Aorta (tissue), 5 donors: ENCODE results near the gene PRDX2. TPM values are rescaled to one million over a fixed set of nuclear protein-coding genes. Genes with fewer than 3 reads are reported as not detected.

Source experiments
- ATAC-seq: fragments of 200-7000 bp; cut with Tn5 transposase; one replicate; pipeline ENCODE4 v1.9.1; 2022; ENCODE audit warnings: moderate library complexity; ENCODE audit not compliant: low FRiP score
- DNase-seq, 2 donors: peaks; one replicate each; pipeline ENCODE4 v3.0.0-alpha.2; 2020
- H3K27ac ChIP-seq, 2 donors: one replicate each; pipeline ENCODE4 v1.5.1; 2013; ENCODE audit warnings: low read length in 2 of 2, mild to moderate bottlenecking in 2 of 2, moderate library complexity in 2 of 2, control low read depth in 1 of 2, inconsistent platforms in 1 of 2, low read depth in 1 of 2
- H3K27me3 ChIP-seq, 2 donors: one replicate each; pipeline ENCODE4 v1.6.1; 2013; ENCODE audit warnings: control low read depth in 1 of 2, low read length in 1 of 2, mild to moderate bottlenecking in 1 of 2, moderate library complexity in 1 of 2; ENCODE audit not compliant: insufficient read depth in 2 of 2, control insufficient read depth in 1 of 2
- H3K36me3 ChIP-seq, 2 donors: one replicate each; pipeline ENCODE4 v1.6.1; 2013; ENCODE audit warnings: control low read depth in 1 of 2, low read length in 1 of 2, mild to moderate bottlenecking in 1 of 2; ENCODE audit not compliant: insufficient read depth in 2 of 2, control insufficient read depth in 1 of 2
- H3K4me1 ChIP-seq, 2 donors: one replicate each; pipeline ENCODE4 v1.6.1; 2013; ENCODE audit warnings: low read length in 2 of 2, control low read depth in 1 of 2, mild to moderate bottlenecking in 1 of 2, moderate library complexity in 1 of 2; ENCODE audit not compliant: insufficient read depth in 2 of 2, control insufficient read depth in 1 of 2
- H3K4me3 ChIP-seq, 2 donors: one replicate each; pipeline ENCODE4 v1.5.1; 2013; ENCODE audit warnings: low read length in 2 of 2, control low read depth in 1 of 2, mild to moderate bottlenecking in 1 of 2
- H3K9me3 ChIP-seq: one replicate; pipeline ENCODE4 v1.6.1; 2013; ENCODE audit warnings: mild to moderate bottlenecking, low read length; ENCODE audit not compliant: control insufficient read depth
- WGBS, 2 donors: extraction: QIAGEN DNeasy Blood & Tissue Kit; methylation state at CpG; one replicate each; pipeline ENCODE4 v1.1.7; 2013; 5-methylcytosine and 5-hydroxymethylcytosine counted together
- intact Hi-C, 2 donors: fragments of 100-400 bp; cut with DNase I; formaldehyde crosslinking; loops; one replicate each; pipeline versions ENCODE4 v1.14.2 to v1.15.0; 2022
- polyA plus RNA-seq, 2 donors: library from polyadenylated mRNA; stranded (reverse); fragments of 200-250 nt; gene quantifications; one replicate each; pipeline ENCODE4 v1.2.3, GENCODE V29; 2013
- total RNA-seq, 2 donors: library from RNA; stranded (reverse); fragmentation: NEBNext Ultra II Directional; extraction: Animal tissue kit (Norgen Biotek cat#: 25700); gene quantifications; one replicate each; pipeline ENCODE4 v1.2.1, GENCODE V29; 2021
- donor health status: healthy with polysubstance abuse.
- donor health status: Bipolar disorder and iron deficiency.
- donor health status: DM: no; HTN: no; CAD: no.
- donor health status: DM: no; HTN: no; CAD: no.
- donor health status: DM: yes; HTN: yes; CAD: no.

PRDX2 gene
- total and polyA plus RNA-seq, 4 donors = 90.5 to 202 (median 135) TPM

- DNase-seq (peak; percentile 83 to 91), ATAC-seq (peak; percentile 84)
- H3K4me1 ChIP-seq = no peaks in the 10 kb centered on the region
- intact Hi-C loops = no loop called here
- 3% methylated on average over 50 to 60 of the region's 60 CpGs for WGBS, 2 donors
- H3K9me3 ChIP-seq = no peaks in the 10 kb centered on the region
- no peak overlapping the region for H3K27ac ChIP-seq
- no peaks in the 10 kb centered on the region for H3K36me3 ChIP-seq
- no peaks in the 10 kb centered on the region for H3K27me3 ChIP-seq
- no peak overlapping the region for H3K4me3 ChIP-seq
Observed at GRCh38 chr19:12757544-12758274, 43.9 kb downstream of the PRDX2 start.

GRCh38 chr19:12756150-12756883, 45.3 kb downstream of the PRDX2 start:
- Histone ChIP-seq H3K4me1 (no peaks in the 10 kb centered on the region), H3K27ac (no peak overlapping the region), H3K4me3 (no peak overlapping the region), H3K9me3 (no peaks in the 10 kb centered on the region), H3K36me3 (no peaks in the 10 kb centered on the region), H3K27me3 (no peaks in the 10 kb centered on the region)
- DNase-seq = no peak
- WGBS, 2 donors = 88% methylated on average over 19 of the region's 19 CpGs
- no peak for ATAC-seq
- intact Hi-C loops = no loop called here

- H3K9me3 ChIP-seq = no peaks in the 10 kb centered on the region
- H3K4me3 ChIP-seq = no peak overlapping the region
- 67 to 68% methylated on average over 49 to 50 of the region's 50 CpGs for WGBS, 2 donors
- no peaks in the 10 kb centered on the region for H3K36me3 ChIP-seq
- DNase-seq (no peak), ATAC-seq (no peak)
- no peaks in the 10 kb centered on the region for H3K27me3 ChIP-seq
- intact Hi-C loops = no loop called here
- H3K4me1 ChIP-seq = no peaks in the 10 kb centered on the region
- no peak overlapping the region for H3K27ac ChIP-seq
Observed at GRCh38 chr19:12754465-12755196, 47.0 kb downstream of the PRDX2 start.

GRCh38 chr19:12752056-12752781, 49.4 kb downstream of the PRDX2 start:
- ATAC-seq (no peak), DNase-seq (no peak)
- Histone ChIP-seq H3K9me3 (no peaks in the 10 kb centered on the region), H3K4me1 (no peaks in the 10 kb centered on the region), H3K36me3 (peaks cover 3 to 4% of the 10 kb centered on the region in 2 donors), H3K27me3 (no peaks in the 10 kb centered on the region), H3K4me3 (no peak overlapping the region), H3K27ac (no peak overlapping the region)
- intact Hi-C loops = no loop called here
- 81% methylated on average over 20 to 23 of the region's 23 CpGs for WGBS, 2 donors

GRCh38 chr19:12751635-12752034, 50.0 kb downstream of the PRDX2 start, which contains the start of gene BEST2:
TSS of gene BEST2 (plus strand) at chr19:12751791. CDS start at chr19:12752593, 802 bp downstream.
- no peak within 1 kb of the TSS for H3K4me3 ChIP-seq
- no peaks in the 10 kb centered on the region for H3K27me3 ChIP-seq
- intact Hi-C loops = no loop called here
- peaks cover 3 to 5% of the 10 kb centered on the region in 2 donors for H3K36me3 ChIP-seq
- 55% methylated on average over 14 of the region's 14 CpGs for WGBS, 2 donors
- no peak within 1 kb of the TSS for H3K27ac ChIP-seq
- ATAC-seq = no peak
- no peaks in the 10 kb centered on the region for H3K4me1 ChIP-seq
- no peaks in the 10 kb centered on the region for H3K9me3 ChIP-seq
- DNase-seq = no peak

- ATAC-seq (no peak), DNase-seq (no peak)
- no peaks in the 10 kb centered on the region for H3K27me3 ChIP-seq
- H3K4me3 ChIP-seq = no peak overlapping the region
- WGBS, 2 donors = 66 to 70% methylated on average over 9 of the region's 9 CpGs
- intact Hi-C loops = no loop called here
- H3K36me3 ChIP-seq = peaks cover 3 to 5% of the 10 kb centered on the region in 2 donors
- H3K9me3 ChIP-seq = no peaks in the 10 kb centered on the region
- no peaks in the 10 kb centered on the region for H3K4me1 ChIP-seq
- no peak overlapping the region for H3K27ac ChIP-seq
Observed at GRCh38 chr19:12750851-12751250, 50.7 kb downstream of the PRDX2 start.

GRCh38 chr19:12749938-12750521, 51.6 kb downstream of the PRDX2 start:
- DNase-seq = no peak
- no peaks in the 10 kb centered on the region for H3K27me3 ChIP-seq
- no peak for ATAC-seq
- H3K4me3 ChIP-seq = no peak overlapping the region
- intact Hi-C loops = no loop called here
- H3K4me1 ChIP-seq = no peaks in the 10 kb centered on the region
- no peak overlapping the region for H3K27ac ChIP-seq
- peaks cover 6 to 8% of the 10 kb centered on the region in 2 donors for H3K36me3 ChIP-seq
- H3K9me3 ChIP-seq = no peaks in the 10 kb centered on the region
- WGBS, 2 donors = 37 to 44% methylated on average over 22 to 24 of the region's 24 CpGs

GRCh38 chr19:12748489-12748888, 53.1 kb downstream of the PRDX2 start:
- H3K9me3 ChIP-seq = no peaks in the 10 kb centered on the region
- H3K4me3 ChIP-seq = no peak overlapping the region
- H3K27ac ChIP-seq = no peak overlapping the region
- WGBS, 2 donors = 57 to 71% methylated on average over 6 of the region's 6 CpGs
- intact Hi-C loops = no loop called here
- no peaks in the 10 kb centered on the region for H3K27me3 ChIP-seq
- ATAC-seq (no peak), DNase-seq (no peak)
- H3K4me1 ChIP-seq = no peaks in the 10 kb centered on the region
- H3K36me3 ChIP-seq = peaks cover 6 to 8% of the 10 kb centered on the region in 2 donors
